COR-L47 (cell line): ENCODE data around the gene F5.

Experiments used
- DNase-seq: peaks from one replicate; lab custom pipeline; 2025; lab: John Stamatoyannopoulos, UW

F5 gene

GRCh38 chr1:169586395-169587255, at the start of gene F5:
Gene F5, minus strand, starts transcription at chr1:169586481. Its CDS starts 95 bp downstream, at chr1:169586386.
- peak; percentile 43 for DNase-seq

GRCh38 chr1:169634877-169635276, 48.6 kb upstream of the F5 start:
- no peak for DNase-seq

- no peak for DNase-seq
Observed at GRCh38 chr1:169634145-169634544, 47.9 kb upstream of the F5 start.

- DNase-seq, result no peak
Observed at GRCh38 chr1:169631249-169631648, 45.0 kb upstream of the F5 start.

GRCh38 chr1:169630006-169630405, 43.7 kb upstream of the F5 start, which contains the start of gene SELP:
Gene SELP, minus strand, starts transcription at chr1:169630124. Its CDS starts 50 bp downstream, at chr1:169630074.
- no peak for DNase-seq

DNA sequence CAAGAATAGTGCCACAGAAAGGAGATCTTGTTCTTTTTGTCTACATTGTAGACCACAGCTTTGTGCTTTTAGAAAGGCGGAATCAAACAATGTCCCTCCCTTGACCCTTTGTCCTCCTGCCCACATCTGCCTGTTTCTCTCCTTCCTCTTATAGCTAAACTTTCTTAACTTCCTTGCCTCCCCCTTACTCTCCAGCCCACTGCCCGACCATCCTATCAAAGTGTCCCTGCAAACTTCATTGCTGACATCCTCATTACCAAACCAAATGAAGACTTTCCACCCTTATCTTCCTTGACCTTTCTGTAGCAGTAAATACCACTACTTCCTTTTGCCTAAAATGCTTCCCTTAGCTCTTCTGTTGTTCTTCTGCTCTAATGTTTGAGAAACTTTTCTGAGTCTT, 38.6 kb upstream of the F5 start:
- DNase-seq, result no peak

GRCh38 chr1:169624122-169624521, 37.8 kb upstream of the F5 start:
- no peak for DNase-seq

GRCh38 chr1:169623132-169623926, 37.0 kb upstream of the F5 start:
- DNase-seq, result no peak

DNA sequence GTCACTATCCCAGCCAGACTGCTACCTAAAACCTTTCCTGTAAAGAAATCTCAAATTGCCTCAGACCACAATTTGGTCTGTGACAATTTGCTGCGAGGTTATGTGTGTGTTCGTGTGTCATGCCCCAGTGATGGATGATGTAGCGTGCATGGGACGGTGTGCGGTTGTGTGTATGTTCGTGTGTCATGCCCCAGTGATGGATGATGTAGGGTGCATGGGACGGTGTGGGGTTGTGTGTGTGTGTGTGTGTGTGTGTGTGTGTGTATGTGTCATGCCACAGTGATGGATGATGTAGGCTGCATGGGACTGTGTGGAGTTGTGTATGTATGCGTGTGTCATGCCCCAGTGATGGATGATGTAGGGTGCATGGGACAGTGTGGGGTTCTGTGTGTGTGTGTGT, 34.3 kb upstream of the F5 start:
- DNase-seq, result no peak

- no peak for DNase-seq
Observed at GRCh38 chr1:169618367-169618766, 32.1 kb upstream of the F5 start.

- no peak for DNase-seq
Observed at GRCh38 chr1:169615803-169616202, 29.5 kb upstream of the F5 start.

- DNase-seq, result no peak
Observed at GRCh38 chr1:169610858-169611257, 24.6 kb upstream of the F5 start.

- no peak for DNase-seq
Observed at GRCh38 chr1:169610108-169610507, 23.8 kb upstream of the F5 start.

GRCh38 chr1:169608226-169608625, 21.9 kb upstream of the F5 start:
- DNase-seq, result no peak

GRCh38 chr1:169604781-169605560, 18.7 kb upstream of the F5 start:
- DNase-seq, result no peak

DNA sequence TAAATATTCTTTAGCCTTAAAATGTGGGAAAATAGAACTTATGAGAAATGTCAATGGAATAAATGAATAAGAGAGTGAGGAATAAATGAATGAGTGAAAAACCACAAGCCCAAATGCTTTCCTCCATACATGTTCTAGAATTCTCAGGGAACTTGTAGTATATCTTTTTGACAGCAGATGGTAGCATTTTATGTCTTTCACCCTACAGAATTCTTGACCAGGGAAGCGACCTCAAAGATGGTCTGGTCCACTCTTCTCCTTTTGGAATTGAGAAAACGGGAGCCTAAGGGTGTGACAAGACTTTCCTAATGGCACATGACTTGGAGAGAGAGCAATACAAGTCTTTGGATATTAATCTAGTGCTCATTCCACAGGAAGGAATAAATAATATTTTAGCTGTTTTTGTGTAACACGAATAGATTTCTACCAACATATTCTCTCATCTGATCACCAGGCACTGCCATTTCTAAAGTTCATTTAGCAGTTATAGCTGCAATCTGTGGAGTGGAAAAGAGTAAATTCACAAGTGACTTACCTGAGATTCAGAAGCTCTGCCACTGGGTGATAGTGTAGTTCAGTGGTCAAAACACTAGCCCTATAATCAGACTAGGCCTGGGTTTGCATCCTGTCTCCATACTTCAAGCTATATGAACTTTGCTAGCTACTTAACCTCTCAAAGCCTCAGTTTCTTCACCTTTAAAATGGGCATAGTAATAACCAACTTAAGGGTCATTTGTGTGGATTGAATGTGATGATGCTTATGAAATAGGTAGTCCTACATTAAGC, 15.0 kb upstream of the F5 start:
- no peak for DNase-seq

DNA sequence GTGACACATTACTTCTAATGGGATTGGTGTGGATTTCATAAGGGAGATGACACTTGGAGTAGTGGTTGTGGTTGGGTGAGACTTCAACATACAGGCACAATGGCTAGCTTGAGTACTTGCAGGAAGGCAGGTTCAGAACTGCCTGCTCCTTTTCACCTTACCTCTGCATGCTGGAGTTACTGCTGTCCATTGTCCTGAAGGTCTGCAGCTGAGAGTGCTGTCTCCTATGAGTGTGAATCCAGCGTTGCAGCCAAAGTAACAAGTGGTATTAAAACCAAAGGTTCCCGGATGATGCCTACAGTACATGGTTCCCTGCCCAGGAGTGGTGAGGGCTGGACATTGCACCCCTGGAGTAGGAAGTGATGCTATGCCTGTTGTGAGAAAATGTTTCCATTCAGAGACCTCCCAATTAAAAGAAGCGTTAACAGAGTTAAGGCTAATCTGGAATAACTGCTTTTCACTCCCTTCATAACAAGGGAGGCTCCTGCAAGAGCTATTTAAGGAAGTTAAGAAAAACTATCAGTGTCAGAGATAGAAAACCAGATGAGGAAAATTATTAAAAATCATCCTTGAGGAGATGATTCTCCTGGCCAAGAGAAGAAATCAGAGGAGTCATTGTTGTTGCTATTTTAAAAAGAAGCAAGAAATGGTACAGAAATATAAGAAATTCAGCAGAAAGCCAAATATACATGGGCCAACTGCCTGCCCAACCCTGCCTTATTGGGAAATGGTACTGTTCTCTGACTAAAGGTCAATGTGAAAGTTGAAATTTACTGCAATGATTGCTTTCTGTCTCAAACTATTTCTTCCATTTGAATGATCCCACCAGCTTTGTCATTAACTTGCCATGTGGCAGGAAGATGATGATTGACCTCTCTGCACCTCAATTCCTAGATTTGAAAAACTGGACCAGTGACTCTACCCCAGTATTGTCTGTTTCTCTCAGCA, 9.8 kb upstream of the F5 start:
- DNase-seq, result no peak

- DNase-seq, result no peak
Observed at GRCh38 chr1:169594391-169594790, 8.1 kb upstream of the F5 start.

- DNase-seq, result no peak
Observed at GRCh38 chr1:169590932-169591331, 4.7 kb upstream of the F5 start.

DNA sequence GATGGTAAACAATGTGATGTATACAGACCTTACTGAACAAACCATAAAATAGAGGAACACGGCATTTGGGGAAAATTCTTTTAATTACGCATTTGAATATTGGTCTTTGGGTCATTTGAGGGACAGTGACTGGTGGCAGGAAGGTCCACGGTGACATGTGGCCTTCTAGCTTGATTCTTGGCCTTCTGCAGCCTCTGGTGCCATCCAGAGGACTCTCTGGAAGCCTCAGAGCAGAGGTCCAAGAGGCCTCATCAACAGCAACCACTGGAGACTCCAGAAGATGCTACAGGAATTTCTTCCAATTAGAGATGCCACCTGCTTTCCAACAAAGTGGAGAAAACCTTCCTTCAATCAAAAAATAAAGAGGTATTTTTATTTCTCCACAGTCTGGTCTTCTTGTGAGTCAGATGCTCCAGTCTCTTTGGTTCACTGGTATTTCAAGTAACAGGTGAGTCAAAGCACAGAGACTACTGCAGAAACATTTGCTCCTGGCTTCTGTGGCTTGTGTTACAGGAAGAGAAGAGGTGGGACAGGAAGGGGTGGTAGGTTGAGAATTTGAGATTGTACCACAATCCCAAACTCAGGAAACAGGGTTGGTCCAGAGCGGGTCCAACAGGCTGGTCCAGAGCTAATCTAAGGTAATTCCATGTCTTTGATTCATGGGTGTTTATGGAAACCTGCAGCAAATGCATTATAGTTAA, 2.7 kb upstream of the F5 start:
- DNase-seq, result no peak
